GM10248 (cell line): ENCODE results near the gene TP53.
A peak's percentile ranks its signal among the peaks of the same experiment; 100 is the strongest.

Experiments
- CTCF ChIA-PET: fragments of 300-600 bp; sonication (Branson Sonifier 250); formaldehyde crosslinking; extraction: SDS; loops from one replicate; lab custom pipeline; 2021; ENCODE audit warnings: antibody characterized with exemption; lab: Yijun Ruan, JAX
- POLR2A ChIA-PET: fragments of 350-650 bp; sonication (Branson Sonifier 250); formaldehyde crosslinking; extraction: SDS; loops from one replicate; lab custom pipeline; 2020; ENCODE audit warnings: antibody characterized with exemption; lab: Yijun Ruan, JAX
- DNase-seq: peaks from one replicate; pipeline ENCODE4 v3.0.0; 2012; ENCODE audit errors: extremely low spot score
- TF ChIP-seq, protein P1 (sequence below): IDR thresholded peaks from 2 replicates; pipeline ENCODE4 v1.5.1; 2012; ENCODE audit warnings: mild to moderate bottlenecking, low read depth; ENCODE audit errors: extremely low read depth, missing control alignments, control extremely low read depth

Gene TP53

DNA sequence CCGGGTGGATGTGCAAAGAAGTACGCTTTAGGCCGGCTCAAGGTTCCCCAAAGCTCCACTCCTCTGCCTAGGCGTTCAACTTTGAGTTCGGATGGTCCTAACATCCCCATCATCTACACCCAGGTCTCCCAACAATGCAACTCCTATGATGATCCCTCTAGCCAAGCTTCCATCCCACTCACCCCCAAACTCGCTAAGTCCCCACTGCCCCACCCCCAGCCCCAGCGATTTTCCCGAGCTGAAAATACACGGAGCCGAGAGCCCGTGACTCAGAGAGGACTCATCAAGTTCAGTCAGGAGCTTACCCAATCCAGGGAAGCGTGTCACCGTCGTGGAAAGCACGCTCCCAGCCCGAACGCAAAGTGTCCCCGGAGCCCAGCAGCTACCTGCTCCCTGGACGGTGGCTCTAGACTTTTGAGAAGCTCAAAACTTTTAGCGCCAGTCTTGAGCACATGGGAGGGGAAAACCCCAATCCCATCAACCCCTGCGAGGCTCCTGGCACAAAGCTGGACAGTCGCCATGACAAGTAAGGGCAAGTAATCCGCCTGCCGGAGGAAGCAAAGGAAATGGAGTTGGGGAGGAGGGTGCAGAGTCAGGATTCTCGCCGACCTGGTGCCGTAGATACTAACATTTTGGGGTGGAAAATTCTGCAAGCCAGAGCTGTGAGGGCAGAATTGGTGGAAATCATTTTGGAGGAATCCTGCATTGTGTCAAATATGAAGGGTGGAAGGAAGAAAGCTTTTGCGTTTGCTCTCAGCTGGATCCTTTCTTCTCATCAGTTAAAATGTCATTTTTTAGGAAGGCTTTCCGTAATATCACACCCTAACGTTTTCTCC, at the start of gene TP53:
Gene TP53 (minus strand): TSS at position 419 of the 836 bp plus-strand sequence. CDS start 10,896 bp downstream, outside the sequence.
- ChIA-PET CTCF (interaction anchor here (0.6 to 5.5 kb wide), 50 partner anchors 9 to 665 kb away, joined by 3 to 112 read pairs (median 4); partner anchors contain the start of genes ATP1B2, CD68, EFNB3 and FXR2), POLR2A (interaction anchor here (0.5 to 2.4 kb wide), 26 partner anchors 12 to 555 kb away, joined by 3 to 18 read pairs (median 4); partner anchors contain the start of genes ATP1B2, CD68, FXR2 and MPDU1)
- DNase-seq = peak; percentile 85
- TF ChIP-seq, protein P1, sequence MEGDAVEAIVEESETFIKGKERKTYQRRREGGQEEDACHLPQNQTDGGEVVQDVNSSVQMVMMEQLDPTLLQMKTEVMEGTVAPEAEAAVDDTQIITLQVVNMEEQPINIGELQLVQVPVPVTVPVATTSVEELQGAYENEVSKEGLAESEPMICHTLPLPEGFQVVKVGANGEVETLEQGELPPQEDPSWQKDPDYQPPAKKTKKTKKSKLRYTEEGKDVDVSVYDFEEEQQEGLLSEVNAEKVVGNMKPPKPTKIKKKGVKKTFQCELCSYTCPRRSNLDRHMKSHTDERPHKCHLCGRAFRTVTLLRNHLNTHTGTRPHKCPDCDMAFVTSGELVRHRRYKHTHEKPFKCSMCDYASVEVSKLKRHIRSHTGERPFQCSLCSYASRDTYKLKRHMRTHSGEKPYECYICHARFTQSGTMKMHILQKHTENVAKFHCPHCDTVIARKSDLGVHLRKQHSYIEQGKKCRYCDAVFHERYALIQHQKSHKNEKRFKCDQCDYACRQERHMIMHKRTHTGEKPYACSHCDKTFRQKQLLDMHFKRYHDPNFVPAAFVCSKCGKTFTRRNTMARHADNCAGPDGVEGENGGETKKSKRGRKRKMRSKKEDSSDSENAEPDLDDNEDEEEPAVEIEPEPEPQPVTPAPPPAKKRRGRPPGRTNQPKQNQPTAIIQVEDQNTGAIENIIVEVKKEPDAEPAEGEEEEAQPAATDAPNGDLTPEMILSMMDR = no peak

DNA sequence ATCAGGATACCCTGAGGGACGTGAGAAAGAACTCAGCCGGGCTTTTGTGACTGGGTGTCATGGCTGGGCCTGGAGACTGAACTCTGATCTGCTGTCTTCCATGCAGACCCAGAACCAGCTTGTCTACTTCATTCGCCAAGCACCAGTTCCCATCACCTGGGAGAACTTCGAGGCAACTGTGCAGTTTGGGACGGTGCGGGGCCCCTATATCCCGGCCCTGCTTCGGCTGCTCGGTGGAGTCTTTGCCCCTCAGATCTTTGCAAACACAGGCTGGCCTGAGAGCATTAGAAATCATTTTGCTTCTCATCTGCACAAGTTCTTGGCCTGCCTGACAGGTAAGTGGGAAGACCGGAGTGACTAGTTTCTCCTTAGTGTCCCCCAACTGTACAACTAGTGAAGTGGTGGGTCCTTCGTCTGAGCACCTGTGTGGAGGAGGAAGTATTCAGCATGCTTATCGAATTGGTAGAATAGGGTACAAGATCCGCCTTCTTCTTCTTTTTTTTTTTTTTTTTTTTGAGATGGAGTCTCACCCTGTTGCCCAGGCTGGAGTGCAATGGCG, 45.8 kb upstream of the TP53 start:
- ChIA-PET CTCF (no interaction called here), POLR2A (no interaction called here)
- no peak for DNase-seq
- TF ChIP-seq, protein P1 = no peak

DNA sequence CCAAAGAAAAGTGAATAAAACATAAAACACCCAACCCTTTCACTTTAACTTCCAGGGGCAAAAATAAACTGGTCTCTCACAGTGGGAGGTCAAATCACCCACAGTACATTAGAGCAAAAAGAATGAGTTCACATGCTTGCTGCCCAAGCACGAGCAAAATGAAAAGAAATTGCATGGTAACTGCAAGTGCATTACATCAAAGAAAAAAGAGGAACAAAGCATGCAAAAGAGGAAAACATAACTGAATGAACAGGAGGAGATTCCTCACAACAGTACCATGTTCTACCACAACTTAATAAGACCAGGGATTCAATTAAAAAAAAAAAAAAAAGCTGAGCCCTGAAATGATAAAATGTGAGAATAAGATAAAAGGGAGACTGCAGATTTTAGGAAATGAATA, 42.5 kb upstream of the TP53 start:
- TF ChIP-seq, protein P1 = no peak
- CTCF ChIA-PET = interaction anchor here (1.3 to 3.1 kb wide), 2 partner anchors 14 to 42 kb away, joined by 3 to 19 read pairs; partner anchors contain the start of gene TP53
- DNase-seq = no peak
- POLR2A ChIA-PET = no interaction called here

DNA sequence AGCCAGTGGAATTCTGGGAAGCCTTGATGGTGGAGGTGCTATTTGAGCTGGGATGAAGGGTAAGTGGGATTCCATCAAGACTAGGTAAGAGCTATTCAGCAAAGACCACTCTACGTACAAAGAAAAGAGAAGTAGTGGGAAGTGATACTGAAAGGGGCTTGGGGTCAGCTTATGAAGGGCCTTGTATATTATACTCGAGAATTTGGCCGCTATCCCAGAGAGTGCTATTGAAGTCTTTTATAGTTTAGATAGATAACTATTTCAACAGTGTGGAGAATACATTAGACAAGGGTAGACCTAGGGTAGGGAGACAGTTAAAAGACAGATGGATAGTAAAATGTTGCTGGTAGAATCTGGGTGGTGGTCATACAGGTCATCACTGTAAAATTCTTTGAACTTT, 40.6 kb upstream of the TP53 start:
- TF ChIP-seq, protein P1 = no peak
- CTCF ChIA-PET = no interaction called here
- POLR2A ChIA-PET = no interaction called here
- no peak for DNase-seq

DNA sequence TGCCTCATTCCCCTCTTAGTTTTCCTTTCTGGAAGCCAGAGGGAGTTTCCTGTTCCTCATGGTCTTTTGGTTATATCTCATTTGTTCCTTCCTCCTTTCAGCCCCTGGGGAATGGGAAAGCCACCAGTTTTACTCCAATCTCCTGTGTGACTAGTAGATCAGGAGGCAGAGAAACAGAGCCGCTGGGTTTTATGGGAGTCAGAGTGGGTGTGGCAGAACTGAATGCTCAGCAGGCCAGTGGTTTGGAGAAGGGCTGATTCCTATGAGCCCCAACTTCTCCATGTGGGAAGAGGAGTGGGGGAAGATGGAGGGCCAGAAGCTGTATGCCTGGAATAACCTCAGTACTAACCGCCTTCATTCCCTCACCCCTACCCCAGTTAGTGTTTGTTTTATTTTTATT, 34.3 kb upstream of the TP53 start:
- ChIA-PET CTCF (no interaction called here), POLR2A (no interaction called here)
- no peak for DNase-seq

DNA sequence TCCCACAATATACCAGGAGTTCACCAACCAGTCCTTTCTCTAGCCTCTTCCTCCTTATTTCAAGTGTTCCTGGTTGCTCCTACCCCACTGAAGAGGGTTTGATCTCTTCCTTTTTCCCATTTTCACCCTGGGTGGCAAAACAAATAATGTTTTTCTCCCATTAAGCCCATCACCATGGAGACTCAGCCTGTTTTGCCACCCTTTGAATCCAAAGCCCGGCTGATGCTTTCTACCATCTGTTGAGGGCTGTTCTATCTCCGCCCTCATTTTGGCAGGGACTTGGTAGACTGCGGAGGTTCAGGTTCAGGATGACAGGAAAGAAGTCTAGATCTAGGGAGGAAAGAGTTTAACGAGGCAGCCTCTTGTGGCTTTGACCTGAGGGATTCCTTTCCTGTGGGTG, 32.8 kb upstream of the TP53 start:
- DNase-seq = no peak
- POLR2A ChIA-PET = no interaction called here
- TF ChIP-seq, protein P1 = no peak
- CTCF ChIA-PET = interaction anchor here (1.3 to 2.4 kb wide), 2 partner anchors 14 to 23 kb away, joined by 3 to 6 read pairs; no protein-coding TSS in a partner anchor

More for the DNA sequence above, 34.3 kb upstream of the TP53 start:
- TF ChIP-seq, protein P1 = no peak
